SK-N-SH treated with all-trans-retinoic acid at 6 μM for 48 hours (cell line): ENCODE data around the gene KXD1.
A peak's percentile ranks its signal among the peaks of the same experiment; 100 is the strongest.

Source experiments
- ATAC-seq: fragments of 200-7000 bp; cut with Tn5 transposase; 3 replicates; pipeline ENCODE4 v1.9.1; 2020; ENCODE audit warnings: mild to moderate bottlenecking, moderate library complexity
- ARNTL ChIP-seq: fragments of 450-650 bp; formaldehyde crosslinking; IDR thresholded peaks from 2 replicates; pipeline ENCODE4 v1.5.0; 2020; ENCODE audit warnings: low read depth, mild to moderate bottlenecking, moderate library complexity, borderline replicate concordance
- BACH2 ChIP-seq: fragments of 250-450 bp; sonication (Bioruptor Pico); IDR thresholded peaks from 2 replicates; pipeline ENCODE4 v1.9.0; 2021; ENCODE audit warnings: mild to moderate bottlenecking, borderline replicate concordance
- CSDC2 ChIP-seq: fragments of 250-450 bp; sonication (Bioruptor Pico); IDR thresholded peaks from 2 replicates; pipeline ENCODE4 v1.5.0; 2020; ENCODE audit warnings: mild to moderate bottlenecking, moderate library complexity
- ESRRG ChIP-seq: fragments of 250-450 bp; sonication (Bioruptor Pico); IDR thresholded peaks from 2 replicates; pipeline ENCODE4 v1.6.1; 2021; ENCODE audit warnings: mild to moderate bottlenecking
- GLIS3 ChIP-seq: fragments of 250-450 bp; sonication (Bioruptor Pico); IDR thresholded peaks from 2 replicates; pipeline ENCODE4 v1.5.0; 2020; ENCODE audit warnings: mild to moderate bottlenecking, moderate library complexity
- ISL1 ChIP-seq: fragments of 250-450 bp; sonication (Bioruptor Pico); IDR thresholded peaks from 2 replicates; pipeline ENCODE4 v2.1.2; 2022; ENCODE audit warnings: mild to moderate bottlenecking, moderate library complexity
- OSR1 ChIP-seq: fragments of 250-450 bp; sonication (Bioruptor Pico); IDR thresholded peaks from 2 replicates; pipeline ENCODE4 v1.8.0; 2022; ENCODE audit warnings: moderate library complexity, mild to moderate bottlenecking, inconsistent platforms
- POU6F1 ChIP-seq: fragments of 250-450 bp; sonication (Bioruptor Pico); IDR thresholded peaks from 2 replicates; pipeline ENCODE4 v1.8.0; 2021; ENCODE audit warnings: low read depth, mild to moderate bottlenecking, moderate library complexity, borderline replicate concordance
- PPARA ChIP-seq: fragments of 250-450 bp; sonication (Bioruptor Pico); IDR thresholded peaks from 2 replicates; pipeline ENCODE4 v1.5.0; 2020; ENCODE audit warnings: mild to moderate bottlenecking, borderline replicate concordance
- RARB ChIP-seq: fragments of 250-450 bp; sonication (Bioruptor Pico); IDR thresholded peaks from 2 replicates; pipeline ENCODE4 v1.8.0; 2021; ENCODE audit warnings: mild to moderate bottlenecking, moderate library complexity
- TCF4 ChIP-seq: fragments of 250-450 bp; sonication (Bioruptor Pico); IDR thresholded peaks from 2 replicates; pipeline ENCODE4 v1.8.0; 2021; ENCODE audit warnings: mild to moderate bottlenecking, moderate library complexity, borderline replicate concordance
- TOX ChIP-seq: fragments of 250-450 bp; sonication (Bioruptor Pico); IDR thresholded peaks from 2 replicates; pipeline ENCODE4 v1.8.0; 2021; ENCODE audit warnings: mild to moderate bottlenecking, moderate library complexity, borderline replicate concordance
- ZFP3 ChIP-seq: fragments of 250-450 bp; sonication (Bioruptor Pico); IDR thresholded peaks from 2 replicates; pipeline ENCODE4 v1.5.0; 2020; ENCODE audit warnings: mild to moderate bottlenecking, moderate library complexity
- ZNF565 ChIP-seq: fragments of 450-650 bp; formaldehyde crosslinking; conservative IDR thresholded peaks from 2 replicates; pipeline ENCODE4 v1.5.0; 2020; ENCODE audit warnings: low read depth, mild to moderate bottlenecking, moderate library complexity
- ZNF70 ChIP-seq: fragments of 450-650 bp; formaldehyde crosslinking; IDR thresholded peaks from 2 replicates; pipeline ENCODE4 v1.5.0; 2020; ENCODE audit warnings: mild to moderate bottlenecking, moderate library complexity
- ZNF8 ChIP-seq: fragments of 450-650 bp; formaldehyde crosslinking; IDR thresholded peaks from 2 replicates; pipeline ENCODE4 v1.5.0; 2020; ENCODE audit warnings: mild to moderate bottlenecking, moderate library complexity
- TF ChIP-seq, protein P1 (sequence below): fragments of 250-450 bp; sonication (Bioruptor Pico); IDR thresholded peaks from 2 replicates; pipeline ENCODE4 v1.5.0; 2020; ENCODE audit warnings: mild to moderate bottlenecking, moderate library complexity
- TF ChIP-seq, protein P2 (sequence below): fragments of 250-450 bp; sonication (Bioruptor Pico); IDR thresholded peaks from 2 replicates; pipeline ENCODE4 v1.8.0; 2020; ENCODE audit warnings: mild to moderate bottlenecking, moderate library complexity, borderline replicate concordance
- TF ChIP-seq, protein P3 (sequence below): fragments of 250-450 bp; sonication (Bioruptor Pico); IDR thresholded peaks from 2 replicates; pipeline ENCODE4 v1.5.1; 2020; ENCODE audit warnings: low read depth, mild to moderate bottlenecking, moderate library complexity
- TF ChIP-seq, protein P4 (sequence below): fragments of 250-450 bp; sonication (Bioruptor Pico); IDR thresholded peaks from 2 replicates; pipeline ENCODE4 v1.5.1; 2021; ENCODE audit warnings: mild to moderate bottlenecking, moderate library complexity

Gene KXD1

GRCh38 chr19:18519962-18520847 lies 37.5 kb upstream of the KXD1 start:
- TF ChIP-seq GLIS3 (CRISPR knock-in tag) (no peak), ARNTL (CRISPR knock-in tag) (no peak), PPARA (no peak), BACH2 (CRISPR knock-in tag) (no peak), CSDC2 (CRISPR knock-in tag) (no peak), TOX (CRISPR knock-in tag) (no peak), ZNF70 (no peak), ISL1 (CRISPR knock-in tag) (no peak), ZNF565 (CRISPR knock-in tag) (no peak), OSR1 (CRISPR knock-in tag) (no peak), TCF4 (CRISPR knock-in tag) (no peak)
- TF ChIP-seq, protein P1, sequence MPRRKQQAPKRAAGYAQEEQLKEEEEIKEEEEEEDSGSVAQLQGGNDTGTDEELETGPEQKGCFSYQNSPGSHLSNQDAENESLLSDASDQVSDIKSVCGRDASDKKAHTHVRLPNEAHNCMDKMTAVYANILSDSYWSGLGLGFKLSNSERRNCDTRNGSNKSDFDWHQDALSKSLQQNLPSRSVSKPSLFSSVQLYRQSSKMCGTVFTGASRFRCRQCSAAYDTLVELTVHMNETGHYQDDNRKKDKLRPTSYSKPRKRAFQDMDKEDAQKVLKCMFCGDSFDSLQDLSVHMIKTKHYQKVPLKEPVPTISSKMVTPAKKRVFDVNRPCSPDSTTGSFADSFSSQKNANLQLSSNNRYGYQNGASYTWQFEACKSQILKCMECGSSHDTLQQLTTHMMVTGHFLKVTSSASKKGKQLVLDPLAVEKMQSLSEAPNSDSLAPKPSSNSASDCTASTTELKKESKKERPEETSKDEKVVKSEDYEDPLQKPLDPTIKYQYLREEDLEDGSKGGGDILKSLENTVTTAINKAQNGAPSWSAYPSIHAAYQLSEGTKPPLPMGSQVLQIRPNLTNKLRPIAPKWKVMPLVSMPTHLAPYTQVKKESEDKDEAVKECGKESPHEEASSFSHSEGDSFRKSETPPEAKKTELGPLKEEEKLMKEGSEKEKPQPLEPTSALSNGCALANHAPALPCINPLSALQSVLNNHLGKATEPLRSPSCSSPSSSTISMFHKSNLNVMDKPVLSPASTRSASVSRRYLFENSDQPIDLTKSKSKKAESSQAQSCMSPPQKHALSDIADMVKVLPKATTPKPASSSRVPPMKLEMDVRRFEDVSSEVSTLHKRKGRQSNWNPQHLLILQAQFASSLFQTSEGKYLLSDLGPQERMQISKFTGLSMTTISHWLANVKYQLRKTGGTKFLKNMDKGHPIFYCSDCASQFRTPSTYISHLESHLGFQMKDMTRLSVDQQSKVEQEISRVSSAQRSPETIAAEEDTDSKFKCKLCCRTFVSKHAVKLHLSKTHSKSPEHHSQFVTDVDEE (CRISPR knock-in tag), result no peak
- ATAC-seq, result peak; percentile 31

GRCh38 chr19:18520848-18521691 lies 36.6 kb upstream of the KXD1 start:
- no peak for ATAC-seq
- TF ChIP-seq GLIS3 (CRISPR knock-in tag) (no peak), ZNF70 (no peak), POU6F1 (CRISPR knock-in tag) (no peak), ESRRG (no peak), ZNF8 (CRISPR knock-in tag) (no peak), ARNTL (CRISPR knock-in tag) (no peak), TCF4 (CRISPR knock-in tag) (no peak), ZNF565 (CRISPR knock-in tag) (no peak), CSDC2 (CRISPR knock-in tag) (no peak), ISL1 (CRISPR knock-in tag) (no peak), ZFP3 (CRISPR knock-in tag) (no peak)
- TF ChIP-seq, protein P2, sequence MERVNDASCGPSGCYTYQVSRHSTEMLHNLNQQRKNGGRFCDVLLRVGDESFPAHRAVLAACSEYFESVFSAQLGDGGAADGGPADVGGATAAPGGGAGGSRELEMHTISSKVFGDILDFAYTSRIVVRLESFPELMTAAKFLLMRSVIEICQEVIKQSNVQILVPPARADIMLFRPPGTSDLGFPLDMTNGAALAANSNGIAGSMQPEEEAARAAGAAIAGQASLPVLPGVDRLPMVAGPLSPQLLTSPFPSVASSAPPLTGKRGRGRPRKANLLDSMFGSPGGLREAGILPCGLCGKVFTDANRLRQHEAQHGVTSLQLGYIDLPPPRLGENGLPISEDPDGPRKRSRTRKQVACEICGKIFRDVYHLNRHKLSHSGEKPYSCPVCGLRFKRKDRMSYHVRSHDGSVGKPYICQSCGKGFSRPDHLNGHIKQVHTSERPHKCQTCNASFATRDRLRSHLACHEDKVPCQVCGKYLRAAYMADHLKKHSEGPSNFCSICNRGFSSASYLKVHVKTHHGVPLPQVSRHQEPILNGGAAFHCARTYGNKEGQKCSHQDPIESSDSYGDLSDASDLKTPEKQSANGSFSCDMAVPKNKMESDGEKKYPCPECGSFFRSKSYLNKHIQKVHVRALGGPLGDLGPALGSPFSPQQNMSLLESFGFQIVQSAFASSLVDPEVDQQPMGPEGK (CRISPR knock-in tag), result no peak
- TF ChIP-seq, protein P1 (CRISPR knock-in tag), result no peak

DNA sequence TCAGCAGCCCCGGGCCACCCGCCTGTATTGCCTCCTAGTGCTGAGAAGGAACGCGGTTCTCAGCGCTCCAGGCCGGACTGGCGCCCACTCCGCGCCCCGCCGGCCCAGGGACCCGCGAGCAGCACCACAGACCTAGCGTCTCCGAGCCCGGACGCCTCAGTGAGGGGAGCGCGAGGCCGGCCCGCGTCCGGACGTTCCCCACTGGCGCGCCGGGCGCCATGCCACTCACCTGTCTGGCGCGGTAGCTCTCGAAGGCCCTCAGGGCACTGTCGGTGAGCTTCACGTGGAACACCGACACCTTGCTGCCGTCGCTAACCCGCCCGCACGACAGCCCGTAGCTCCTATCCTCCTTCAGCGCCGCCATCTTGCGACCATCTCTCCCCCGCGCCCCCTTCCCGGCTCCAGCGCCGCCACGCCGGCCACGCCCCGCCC lies 36.0 kb upstream of the KXD1 start, which contains the start of gene ELL:
Gene ELL, minus strand, starts transcription at position 379 of the 432 bp plus-strand sequence. Its CDS starts 15 bp downstream, at position 364.
- peak; percentile 8 for ATAC-seq
- no peak for TF ChIP-seq GLIS3 (CRISPR knock-in tag)
- TF ChIP-seq, protein P2 (CRISPR knock-in tag), result no peak
- TF ChIP-seq BACH2 (CRISPR knock-in tag), result no peak
- TF ChIP-seq, protein P3, sequence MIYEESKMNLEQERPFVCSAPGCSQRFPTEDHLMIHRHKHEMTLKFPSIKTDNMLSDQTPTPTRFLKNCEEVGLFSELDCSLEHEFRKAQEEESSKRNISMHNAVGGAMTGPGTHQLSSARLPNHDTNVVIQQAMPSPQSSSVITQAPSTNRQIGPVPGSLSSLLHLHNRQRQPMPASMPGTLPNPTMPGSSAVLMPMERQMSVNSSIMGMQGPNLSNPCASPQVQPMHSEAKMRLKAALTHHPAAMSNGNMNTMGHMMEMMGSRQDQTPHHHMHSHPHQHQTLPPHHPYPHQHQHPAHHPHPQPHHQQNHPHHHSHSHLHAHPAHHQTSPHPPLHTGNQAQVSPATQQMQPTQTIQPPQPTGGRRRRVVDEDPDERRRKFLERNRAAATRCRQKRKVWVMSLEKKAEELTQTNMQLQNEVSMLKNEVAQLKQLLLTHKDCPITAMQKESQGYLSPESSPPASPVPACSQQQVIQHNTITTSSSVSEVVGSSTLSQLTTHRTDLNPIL (CRISPR knock-in tag), result no peak
- TF ChIP-seq, protein P4, sequence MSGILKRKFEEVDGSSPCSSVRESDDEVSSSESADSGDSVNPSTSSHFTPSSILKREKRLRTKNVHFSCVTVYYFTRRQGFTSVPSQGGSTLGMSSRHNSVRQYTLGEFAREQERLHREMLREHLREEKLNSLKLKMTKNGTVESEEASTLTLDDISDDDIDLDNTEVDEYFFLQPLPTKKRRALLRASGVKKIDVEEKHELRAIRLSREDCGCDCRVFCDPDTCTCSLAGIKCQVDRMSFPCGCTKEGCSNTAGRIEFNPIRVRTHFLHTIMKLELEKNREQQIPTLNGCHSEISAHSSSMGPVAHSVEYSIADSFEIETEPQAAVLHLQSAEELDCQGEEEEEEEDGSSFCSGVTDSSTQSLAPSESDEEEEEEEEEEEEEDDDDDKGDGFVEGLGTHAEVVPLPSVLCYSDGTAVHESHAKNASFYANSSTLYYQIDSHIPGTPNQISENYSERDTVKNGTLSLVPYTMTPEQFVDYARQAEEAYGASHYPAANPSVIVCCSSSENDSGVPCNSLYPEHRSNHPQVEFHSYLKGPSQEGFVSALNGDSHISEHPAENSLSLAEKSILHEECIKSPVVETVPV (CRISPR knock-in tag), result no peak
- TF ChIP-seq ZNF8 (CRISPR knock-in tag), result no peak
- no peak for TF ChIP-seq TOX (CRISPR knock-in tag)
- TF ChIP-seq ZNF70, result no peak
- no peak for TF ChIP-seq RARB
